ENCODE results near the gene NFX1.

NFX1 gene

GRCh38 chr9:33293782-33294181, 3.5 kb downstream of the NFX1 start:
- Histone ChIP-seq H3K4me1 (ENCODE audit: insufficient read depth, low read length) (peaks cover 41% of the 10 kb centered on the region), H3K9me3 (ENCODE audit: low read length) (no peaks in the 10 kb centered on the region), H3K27ac (ENCODE audit: low read depth, low read length) (no peak overlapping the region)

GRCh38 chr9:33294670-33295432, 4.5 kb downstream of the NFX1 start:
- no peak overlapping the region for H3K9ac ChIP-seq (ENCODE audit: low read length)

More at GRCh38 chr9:33293782-33294181, 3.5 kb downstream of the NFX1 start:
- Histone ChIP-seq H3K27me3 (ENCODE audit: control insufficient read depth in 1 of 2, insufficient read depth in 2 of 2, low read length in 2 of 2) (no peaks in the 10 kb centered on the region), H3K9ac (ENCODE audit: low read length) (no peak overlapping the region), H3K4me3 (ENCODE audit: low read depth in 1 of 2, low read length in 2 of 2) (no peak overlapping the region), H3K36me3 (ENCODE audit: insufficient read depth, low read length) (peaks cover 45% of the 10 kb centered on the region)

GRCh38 chr9:33295571-33295970, 5.3 kb downstream of the NFX1 start:
- Histone ChIP-seq H3K27me3 (ENCODE audit: control insufficient read depth in 1 of 2, insufficient read depth in 2 of 2, low read length in 2 of 2) (no peaks in the 10 kb centered on the region), H3K4me3 (ENCODE audit: low read depth in 1 of 2, low read length in 2 of 2) (no peak overlapping the region), H3K27ac (ENCODE audit: low read depth, low read length) (no peak overlapping the region), H3K4me1 (ENCODE audit: insufficient read depth, low read length) (peaks cover 41% of the 10 kb centered on the region), H3K9me3 (ENCODE audit: low read length) (no peaks in the 10 kb centered on the region), H3K36me3 (ENCODE audit: insufficient read depth, low read length) (peaks cover 57% of the 10 kb centered on the region), H3K9ac (ENCODE audit: low read length) (no peak overlapping the region)

More at GRCh38 chr9:33294670-33295432, 4.5 kb downstream of the NFX1 start:
- Histone ChIP-seq H3K27me3 (ENCODE audit: control insufficient read depth in 1 of 2, insufficient read depth in 2 of 2, low read length in 2 of 2) (no peaks in the 10 kb centered on the region), H3K4me3 (ENCODE audit: low read depth in 1 of 2, low read length in 2 of 2) (no peak overlapping the region), H3K27ac (ENCODE audit: low read depth, low read length) (no peak overlapping the region), H3K4me1 (ENCODE audit: insufficient read depth, low read length) (peaks cover 41% of the 10 kb centered on the region), H3K36me3 (ENCODE audit: insufficient read depth, low read length) (peaks cover 54% of the 10 kb centered on the region), H3K9me3 (ENCODE audit: low read length) (no peaks in the 10 kb centered on the region)

GRCh38 chr9:33297432-33297831, 7.1 kb downstream of the NFX1 start:
- peaks cover 25% of the 10 kb centered on the region for H3K4me1 ChIP-seq (ENCODE audit: insufficient read depth, low read length)
- no peaks in the 10 kb centered on the region for H3K27me3 ChIP-seq (ENCODE audit: control insufficient read depth in 1 of 2, insufficient read depth in 2 of 2, low read length in 2 of 2)
- H3K27ac ChIP-seq (ENCODE audit: low read depth, low read length): no peak overlapping the region
- H3K4me3 ChIP-seq (ENCODE audit: low read depth in 1 of 2, low read length in 2 of 2): no peak overlapping the region
- peaks cover 58% of the 10 kb centered on the region for H3K36me3 ChIP-seq (ENCODE audit: insufficient read depth, low read length)
- no peaks in the 10 kb centered on the region for H3K9me3 ChIP-seq (ENCODE audit: low read length)
- no peak overlapping the region for H3K9ac ChIP-seq (ENCODE audit: low read length)

GRCh38 chr9:33300546-33300945, 10.2 kb downstream of the NFX1 start:
- Histone ChIP-seq H3K9me3 (ENCODE audit: low read length) (no peaks in the 10 kb centered on the region), H3K27ac (ENCODE audit: low read depth, low read length) (no peak overlapping the region), H3K4me1 (ENCODE audit: insufficient read depth, low read length) (peaks cover 20% of the 10 kb centered on the region), H3K36me3 (ENCODE audit: insufficient read depth, low read length) (peaks cover 76% of the 10 kb centered on the region), H3K9ac (ENCODE audit: low read length) (no peak overlapping the region), H3K27me3 (ENCODE audit: control insufficient read depth in 1 of 2, insufficient read depth in 2 of 2, low read length in 2 of 2) (no peaks in the 10 kb centered on the region), H3K4me3 (ENCODE audit: low read depth in 1 of 2, low read length in 2 of 2) (no peak overlapping the region)

- Histone ChIP-seq H3K27me3 (ENCODE audit: control insufficient read depth in 1 of 2, insufficient read depth in 2 of 2, low read length in 2 of 2) (no peaks in the 10 kb centered on the region), H3K9me3 (ENCODE audit: low read length) (no peaks in the 10 kb centered on the region), H3K4me1 (ENCODE audit: insufficient read depth, low read length) (no peaks in the 10 kb centered on the region), H3K36me3 (ENCODE audit: insufficient read depth, low read length) (peaks cover 83% of the 10 kb centered on the region), H3K4me3 (ENCODE audit: low read depth in 1 of 2, low read length in 2 of 2) (no peak overlapping the region), H3K27ac (ENCODE audit: low read depth, low read length) (no peak overlapping the region), H3K9ac (ENCODE audit: low read length) (no peak overlapping the region)
Observed at GRCh38 chr9:33304362-33304761, 14.0 kb downstream of the NFX1 start.

GRCh38 chr9:33306037-33306436, 15.7 kb downstream of the NFX1 start:
- H3K27me3 ChIP-seq (ENCODE audit: control insufficient read depth in 1 of 2, insufficient read depth in 2 of 2, low read length in 2 of 2): no peaks in the 10 kb centered on the region
- H3K9me3 ChIP-seq (ENCODE audit: low read length): no peaks in the 10 kb centered on the region
- H3K4me3 ChIP-seq (ENCODE audit: low read depth in 1 of 2, low read length in 2 of 2): no peak overlapping the region
- no peak overlapping the region for H3K9ac ChIP-seq (ENCODE audit: low read length)
- peaks cover 87% of the 10 kb centered on the region for H3K36me3 ChIP-seq (ENCODE audit: insufficient read depth, low read length)
- H3K27ac ChIP-seq (ENCODE audit: low read depth, low read length): no peak overlapping the region
- H3K4me1 ChIP-seq (ENCODE audit: insufficient read depth, low read length): no peaks in the 10 kb centered on the region

GRCh38 chr9:33307067-33307466, 16.8 kb downstream of the NFX1 start:
- Histone ChIP-seq H3K4me3 (ENCODE audit: low read depth in 1 of 2, low read length in 2 of 2) (no peak overlapping the region), H3K27ac (ENCODE audit: low read depth, low read length) (no peak overlapping the region), H3K36me3 (ENCODE audit: insufficient read depth, low read length) (peaks cover 95% of the 10 kb centered on the region), H3K27me3 (ENCODE audit: control insufficient read depth in 1 of 2, insufficient read depth in 2 of 2, low read length in 2 of 2) (no peaks in the 10 kb centered on the region), H3K4me1 (ENCODE audit: insufficient read depth, low read length) (no peaks in the 10 kb centered on the region), H3K9me3 (ENCODE audit: low read length) (no peaks in the 10 kb centered on the region), H3K9ac (ENCODE audit: low read length) (no peak overlapping the region)

GRCh38 chr9:33309903-33310302, 19.6 kb downstream of the NFX1 start:
- no peak overlapping the region for H3K4me3 ChIP-seq (ENCODE audit: low read depth in 1 of 2, low read length in 2 of 2)
- H3K36me3 ChIP-seq (ENCODE audit: insufficient read depth, low read length): peaks cover 94% of the 10 kb centered on the region
- no peaks in the 10 kb centered on the region for H3K27me3 ChIP-seq (ENCODE audit: control insufficient read depth in 1 of 2, insufficient read depth in 2 of 2, low read length in 2 of 2)
- H3K27ac ChIP-seq (ENCODE audit: low read depth, low read length): no peak overlapping the region
- H3K9me3 ChIP-seq (ENCODE audit: low read length): no peaks in the 10 kb centered on the region
- H3K4me1 ChIP-seq (ENCODE audit: insufficient read depth, low read length): no peaks in the 10 kb centered on the region
- no peak overlapping the region for H3K9ac ChIP-seq (ENCODE audit: low read length)

- Histone ChIP-seq H3K9me3 (ENCODE audit: low read length) (no peaks in the 10 kb centered on the region), H3K27me3 (ENCODE audit: control insufficient read depth in 1 of 2, insufficient read depth in 2 of 2, low read length in 2 of 2) (no peaks in the 10 kb centered on the region), H3K4me1 (ENCODE audit: insufficient read depth, low read length) (no peaks in the 10 kb centered on the region), H3K4me3 (ENCODE audit: low read depth in 1 of 2, low read length in 2 of 2) (no peak overlapping the region), H3K9ac (ENCODE audit: low read length) (no peak overlapping the region), H3K36me3 (ENCODE audit: insufficient read depth, low read length) (peaks cover 93% of the 10 kb centered on the region), H3K27ac (ENCODE audit: low read depth, low read length) (no peak overlapping the region)
Observed at GRCh38 chr9:33310748-33311147, 20.4 kb downstream of the NFX1 start.

GRCh38 chr9:33311953-33312352, 21.6 kb downstream of the NFX1 start:
- Histone ChIP-seq H3K27me3 (ENCODE audit: control insufficient read depth in 1 of 2, insufficient read depth in 2 of 2, low read length in 2 of 2) (no peaks in the 10 kb centered on the region), H3K4me1 (ENCODE audit: insufficient read depth, low read length) (no peaks in the 10 kb centered on the region), H3K4me3 (ENCODE audit: low read depth in 1 of 2, low read length in 2 of 2) (no peak overlapping the region), H3K27ac (ENCODE audit: low read depth, low read length) (no peak overlapping the region), H3K9ac (ENCODE audit: low read length) (no peak overlapping the region), H3K36me3 (ENCODE audit: insufficient read depth, low read length) (peaks cover 93% of the 10 kb centered on the region), H3K9me3 (ENCODE audit: low read length) (no peaks in the 10 kb centered on the region)

- H3K4me3 ChIP-seq (ENCODE audit: low read depth in 1 of 2, low read length in 2 of 2): no peak overlapping the region
- H3K9me3 ChIP-seq (ENCODE audit: low read length): no peaks in the 10 kb centered on the region
- no peak overlapping the region for H3K9ac ChIP-seq (ENCODE audit: low read length)
- no peak overlapping the region for H3K27ac ChIP-seq (ENCODE audit: low read depth, low read length)
- no peaks in the 10 kb centered on the region for H3K27me3 ChIP-seq (ENCODE audit: control insufficient read depth in 1 of 2, insufficient read depth in 2 of 2, low read length in 2 of 2)
- peaks cover 5% of the 10 kb centered on the region for H3K4me1 ChIP-seq (ENCODE audit: insufficient read depth, low read length)
- peaks cover 85% of the 10 kb centered on the region for H3K36me3 ChIP-seq (ENCODE audit: insufficient read depth, low read length)
Observed at GRCh38 chr9:33315371-33315770, 25.1 kb downstream of the NFX1 start.
